MCF 10A (cell line): ENCODE results near the gene GRID1. TPM values are rescaled to one million over a fixed set of nuclear protein-coding genes. Genes with fewer than 3 reads are reported as not detected.

Experiments
- BruUV-seq: library from RNA; stranded (reverse); fragments of 400-500 nt; replicated peaks from 2 replicates; lab custom pipeline; 2021; lab: Mats Ljungman, UMichigan
- CTCF ChIA-PET: fragments of 300-600 bp; sonication (Branson Sonifier 250); formaldehyde crosslinking; extraction: SDS; loops from one replicate; lab custom pipeline; 2021; ENCODE audit warnings: antibody characterized with exemption, inconsistent platforms; lab: Yijun Ruan, JAX
- POLR2A ChIA-PET: fragments of 300-600, 350-650 bp; sonication (Branson Sonifier 250); formaldehyde crosslinking; extraction: SDS; loops from one replicate; lab custom pipeline; 2020; ENCODE audit warnings: antibody characterized with exemption, inconsistent platforms; lab: Yijun Ruan, JAX
- DNase-seq: peaks from one replicate; pipeline ENCODE4 v3.0.0-alpha.2; 2018; ENCODE audit not compliant: unreplicated experiment
- H3K27ac Mint-ChIP-seq: one replicate; pipeline ENCODE4 v1.8.0; 2022; ENCODE audit warnings: mild to moderate bottlenecking, low read depth, mixed read lengths; ENCODE audit not compliant: unreplicated experiment
- H3K27me3 Mint-ChIP-seq: one replicate; pipeline ENCODE4 v1.8.0; 2022; ENCODE audit warnings: mixed read lengths; ENCODE audit not compliant: insufficient read depth, unreplicated experiment
- H3K36me3 Mint-ChIP-seq: one replicate; pipeline ENCODE4 v1.8.0; 2022; ENCODE audit warnings: mild to moderate bottlenecking, moderate library complexity, mixed read lengths; ENCODE audit not compliant: insufficient read depth, unreplicated experiment
- H3K4me1 Mint-ChIP-seq: one replicate; pipeline ENCODE4 v1.8.0; 2022; ENCODE audit warnings: mixed read lengths; ENCODE audit not compliant: insufficient read depth, unreplicated experiment
- H3K4me3 Mint-ChIP-seq: one replicate; pipeline ENCODE4 v1.8.0; 2022; ENCODE audit warnings: mild to moderate bottlenecking, moderate library complexity, mixed read lengths; ENCODE audit not compliant: unreplicated experiment
- H3K9me3 Mint-ChIP-seq: one replicate; pipeline ENCODE4 v1.8.0; 2022; ENCODE audit warnings: mixed read lengths; ENCODE audit not compliant: unreplicated experiment
- CTCF ChIP-seq: fragments of 200-600 bp; IDR thresholded peaks from one replicate; pipeline ENCODE4 v1.8.0; 2022; ENCODE audit warnings: antibody characterized with exemption, mild to moderate bottlenecking; ENCODE audit not compliant: unreplicated experiment
- intact Hi-C: fragments of 100-400 bp; cut with micrococcal nuclease; formaldehyde crosslinking; loops from 2 replicates; pipeline ENCODE4 v1.14.1; 2022
- total RNA-seq: library from RNA; stranded (reverse); gene quantifications from 2 replicates; pipeline ENCODE4 v1.2.3, GENCODE V29; 2022

GRID1 gene
- total RNA-seq, 1 experiment from 2014 or later = not detected

GRCh38 chr10:86049442-86049841, 317.2 kb downstream of the GRID1 start:
- no peak for DNase-seq
- H3K4me1 Mint-ChIP-seq = no peaks in the 10 kb centered on the region
- H3K36me3 Mint-ChIP-seq = no peaks in the 10 kb centered on the region
- no peak overlapping the region for H3K4me3 Mint-ChIP-seq
- ChIA-PET POLR2A (no interaction called here), CTCF (no interaction called here)
- no peak for TF ChIP-seq CTCF
- BruUV-seq = no TSS peak
- intact Hi-C loops = no loop called here
- peaks cover 22% of the 10 kb centered on the region for H3K9me3 Mint-ChIP-seq
- no peaks in the 10 kb centered on the region for H3K27me3 Mint-ChIP-seq
- no peak overlapping the region for H3K27ac Mint-ChIP-seq

GRCh38 chr10:86048973-86049372, 317.6 kb downstream of the GRID1 start:
- H3K9me3 Mint-ChIP-seq = peaks cover 22% of the 10 kb centered on the region
- no peak for TF ChIP-seq CTCF
- ChIA-PET CTCF (no interaction called here), POLR2A (no interaction called here)
- H3K4me1 Mint-ChIP-seq = no peaks in the 10 kb centered on the region
- intact Hi-C loops = no loop called here
- no peaks in the 10 kb centered on the region for H3K27me3 Mint-ChIP-seq
- BruUV-seq = no TSS peak
- no peak overlapping the region for H3K27ac Mint-ChIP-seq
- no peak overlapping the region for H3K4me3 Mint-ChIP-seq
- no peak for DNase-seq
- no peaks in the 10 kb centered on the region for H3K36me3 Mint-ChIP-seq

- no peak for TF ChIP-seq CTCF
- BruUV-seq = no TSS peak
- no peaks in the 10 kb centered on the region for H3K27me3 Mint-ChIP-seq
- ChIA-PET POLR2A (no interaction called here), CTCF (no interaction called here)
- H3K4me1 Mint-ChIP-seq = no peaks in the 10 kb centered on the region
- H3K27ac Mint-ChIP-seq = no peak overlapping the region
- H3K4me3 Mint-ChIP-seq = no peak overlapping the region
- intact Hi-C loops = no loop called here
- no peak for DNase-seq
- no peaks in the 10 kb centered on the region for H3K36me3 Mint-ChIP-seq
- H3K9me3 Mint-ChIP-seq = peaks cover 22% of the 10 kb centered on the region
Observed at GRCh38 chr10:86048571-86048970, 318.0 kb downstream of the GRID1 start.

GRCh38 chr10:86047588-86047987, 319.0 kb downstream of the GRID1 start:
- Mint-ChIP-seq H3K4me3 (no peak overlapping the region), H3K27me3 (no peaks in the 10 kb centered on the region), H3K4me1 (no peaks in the 10 kb centered on the region), H3K9me3 (peaks cover 22% of the 10 kb centered on the region), H3K27ac (no peak overlapping the region), H3K36me3 (no peaks in the 10 kb centered on the region)
- BruUV-seq = no TSS peak
- DNase-seq = no peak
- intact Hi-C loops = no loop called here
- ChIA-PET CTCF (interaction anchor here (0.5 to 1.7 kb wide), 2 partner anchors 19 to 1090 kb away, joined by 3 to 5 read pairs; no protein-coding TSS in a partner anchor), POLR2A (no interaction called here)
- no peak for TF ChIP-seq CTCF
